ENCODE data around the gene SLC43A3. TPM values are rescaled to one million over a fixed set of nuclear protein-coding genes. Genes with fewer than 3 reads are reported as not detected.

Gene SLC43A3
- 15.7 and 44.2 TPM in 2 replicates for total RNA-seq

GRCh38 chr11:57426929-57427726 is at the start of gene SLC43A3:
SLC43A3 (minus strand) TSS chr11:57427121; CDS start chr11:57426172, 949 bp downstream.

GRCh38 chr11:57460022-57460757 is 33.3 kb upstream of the SLC43A3 start, which contains the start of gene RTN4RL2:
RTN4RL2 (plus strand) TSS chr11:57460528; CDS start chr11:57460866, 338 bp downstream.

GRCh38 chr11:57390535-57390934 is 36.4 kb downstream of the SLC43A3 start, which contains the start of gene PRG2:
PRG2 (minus strand) TSS chr11:57390650; CDS start chr11:57389944, 706 bp downstream.

DNA sequence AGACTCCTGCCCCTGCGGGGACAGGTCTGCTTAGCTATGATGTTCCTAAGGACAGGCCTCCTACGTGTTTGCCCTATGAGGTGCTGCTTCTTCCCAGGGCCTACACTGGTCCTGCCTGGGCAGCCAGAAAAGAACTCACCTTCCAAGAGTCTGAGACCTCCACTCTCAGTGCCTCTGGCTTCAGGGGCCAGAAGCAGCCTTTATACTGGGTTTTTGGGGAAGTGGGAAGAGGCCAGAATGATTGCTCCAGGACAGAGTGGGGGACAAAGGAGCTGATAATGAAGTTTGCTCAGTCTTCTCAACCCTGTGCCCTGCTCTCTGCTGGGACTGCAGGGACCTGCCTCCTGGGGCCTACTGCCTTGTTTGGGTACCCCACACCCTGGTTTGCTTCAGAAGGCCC is 45.9 kb downstream of the SLC43A3 start, which contains the start of gene PRG3:
Gene PRG3 (minus strand): TSS at position 176 of the 400 bp plus-strand sequence. CDS start 442 bp downstream, outside the sequence.

Other genes with a start within 250 kb of the SLC43A3 start
- gene LRRC55, start 245.2 kb downstream of the SLC43A3 start, total RNA-seq, result not detected in 2 replicates
- not detected in 2 replicates for gene APLNR, start 189.9 kb downstream of the SLC43A3 start, total RNA-seq
- gene TNKS1BP1, start 102.2 kb downstream of the SLC43A3 start, total RNA-seq, result 75.8 and 146 TPM in 2 replicates
- 74.0 and 131 TPM in 2 replicates for gene SSRP1, start 91.2 kb downstream of the SLC43A3 start, total RNA-seq
- not detected in 2 replicates for gene P2RX3, start 88.8 kb downstream of the SLC43A3 start, total RNA-seq
- gene PRG3, start 46.0 kb downstream of the SLC43A3 start, total RNA-seq, result not detected in 2 replicates
- gene PRG2, start 36.5 kb downstream of the SLC43A3 start, total RNA-seq, result not detected in 2 replicates
- 0.16 and 4.4 TPM in 2 replicates for gene RTN4RL2, start 33.4 kb upstream of the SLC43A3 start, total RNA-seq
- 9.8 and 12.4 TPM in 2 replicates for gene SLC43A1, start 88.6 kb upstream of the SLC43A3 start, total RNA-seq
- 37.6 and 71.2 TPM in 2 replicates for gene TIMM10, start 103.6 kb upstream of the SLC43A3 start, total RNA-seq
- gene SMTNL1, start 110.5 kb upstream of the SLC43A3 start, total RNA-seq, result not detected in 2 replicates
- gene UBE2L6, start 140.6 kb upstream of the SLC43A3 start, total RNA-seq, result 11.9 and 50.8 TPM in 2 replicates
- gene SERPING1, start 170.6 kb upstream of the SLC43A3 start, total RNA-seq, result 5.1 and 28.6 TPM in 2 replicates
- gene YPEL4, start 222.8 kb upstream of the SLC43A3 start, total RNA-seq, result 0.38 TPM in 1 of 2 replicates, not detected in the other
- 13.6 and 14.7 TPM in 2 replicates for gene CLP1, start 230.6 kb upstream of the SLC43A3 start, total RNA-seq
- 45.6 and 59.2 TPM in 2 replicates for gene ZDHHC5, start 241.0 kb upstream of the SLC43A3 start, total RNA-seq

All from mesangial cell (primary cell).